B cell (primary cell): ENCODE measurements around the gene KCND3.

Experiments
- CTCF ChIP-seq: fragments of 200-600 bp; IDR thresholded peaks from one replicate; pipeline ENCODE4 v1.8.0; 2022; ENCODE audit warnings: antibody characterized with exemption, mild to moderate bottlenecking
- EZH2 ChIP-seq: IDR thresholded peaks from 2 replicates; pipeline ENCODE4 v1.6.1; 2012; ENCODE audit warnings: borderline replicate concordance, low read depth, mild to moderate bottlenecking, moderate library complexity, low read length; ENCODE audit not compliant: insufficient read depth, poor library complexity, severe bottlenecking

DNA sequence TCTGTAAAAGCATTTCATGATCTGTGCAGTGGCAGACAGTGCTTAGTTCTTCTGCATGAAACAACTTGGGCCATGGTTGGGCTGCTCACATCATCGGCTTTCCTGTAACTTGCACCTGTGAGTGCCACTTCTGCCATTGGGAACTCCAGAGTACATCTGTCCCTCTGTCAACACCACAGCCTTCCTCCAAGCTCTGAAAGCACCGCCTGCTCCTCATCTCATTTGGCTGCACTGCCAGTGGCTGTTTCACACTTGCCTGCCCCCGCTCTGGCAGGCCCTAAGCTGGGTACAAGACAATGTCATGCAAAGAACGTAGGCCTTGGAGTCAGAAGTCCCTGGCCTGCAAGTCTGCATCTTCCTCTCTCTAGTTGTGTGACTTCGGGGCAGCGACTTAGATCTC, 187.4 kb downstream of the KCND3 start:
- TF ChIP-seq CTCF (no peak), EZH2 (no peak)
